Activated naive CD8-positive, alpha-beta T cell treated with anti-CD3 and anti-CD28 coated beads for 36 hours (primary cell): Measurements from ENCODE around the gene OGDH. TPM values are rescaled to one million over a fixed set of nuclear protein-coding genes. Genes with fewer than 3 reads are reported as not detected.

Experiments
- DNase-seq: peaks from one replicate; pipeline ENCODE4 v3.0.0; 2021
- H3K27ac Mint-ChIP-seq: one replicate; pipeline ENCODE4 v1.8.0; 2022; ENCODE audit warnings: mild to moderate bottlenecking, moderate library complexity, mixed read lengths
- H3K27me3 Mint-ChIP-seq: one replicate; pipeline ENCODE4 v1.8.0; 2022; ENCODE audit warnings: mild to moderate bottlenecking, mixed read lengths
- H3K36me3 Mint-ChIP-seq: one replicate; pipeline ENCODE4 v1.8.0; 2021; ENCODE audit warnings: mild to moderate bottlenecking, mixed read lengths
- H3K4me1 Mint-ChIP-seq: one replicate; pipeline ENCODE4 v1.8.0; 2021; ENCODE audit warnings: mixed read lengths
- H3K4me3 Mint-ChIP-seq: one replicate; pipeline ENCODE4 v1.8.0; 2022; ENCODE audit warnings: mild to moderate bottlenecking, moderate library complexity, mixed read lengths
- H3K9me3 Mint-ChIP-seq: one replicate; pipeline ENCODE4 v1.8.0; 2022; ENCODE audit warnings: mixed read lengths
- total RNA-seq, 2 experiments: library from RNA; stranded (reverse); gene quantifications; one replicate each; pipeline ENCODE4 v1.2.3, GENCODE V29; 2021

The OGDH gene
- total RNA-seq, 2 experiments from 2014 or later, result 75.8 to 77.9 TPM

DNA sequence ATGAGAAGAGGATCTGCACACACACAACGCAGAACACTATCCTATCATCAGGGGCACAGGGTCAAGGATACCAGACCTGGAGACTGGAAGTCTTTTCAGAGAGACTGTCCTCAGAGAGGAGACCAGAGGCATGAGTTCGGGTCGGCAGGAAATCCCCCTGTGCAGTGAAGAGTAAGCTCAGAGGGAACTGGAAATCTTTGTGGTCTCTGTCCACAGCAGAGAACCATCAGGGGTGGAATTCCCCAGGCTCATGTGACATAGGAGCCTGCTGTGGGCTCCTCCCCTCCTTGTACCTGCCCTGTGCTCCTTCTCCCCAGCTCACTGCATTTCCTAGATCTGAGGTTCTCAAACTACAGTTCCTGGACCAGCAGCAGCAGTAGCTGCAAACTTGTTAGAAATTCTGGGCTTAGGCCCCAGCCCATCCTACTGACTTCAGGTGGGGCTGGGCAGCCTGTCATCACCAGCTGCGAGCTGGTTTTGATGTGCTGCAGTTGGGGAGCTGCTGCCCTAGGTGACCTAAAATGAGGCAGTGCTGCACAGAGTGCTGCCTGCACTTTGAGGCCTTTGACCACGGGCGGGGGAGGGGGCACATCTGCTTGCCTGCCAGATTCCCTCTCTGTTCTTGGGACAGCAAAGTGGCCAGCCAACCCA, 144.6 kb downstream of the OGDH start:
- Mint-ChIP-seq H3K36me3 (peaks cover 24% of the 10 kb centered on the region), H3K9me3 (no peaks in the 10 kb centered on the region), H3K27me3 (no peaks in the 10 kb centered on the region), H3K4me1 (peaks cover 46% of the 10 kb centered on the region), H3K4me3 (peak overlapping the region; percentile 82), H3K27ac (peak overlapping the region; percentile 89)
- peak; percentile 68 for DNase-seq

DNA sequence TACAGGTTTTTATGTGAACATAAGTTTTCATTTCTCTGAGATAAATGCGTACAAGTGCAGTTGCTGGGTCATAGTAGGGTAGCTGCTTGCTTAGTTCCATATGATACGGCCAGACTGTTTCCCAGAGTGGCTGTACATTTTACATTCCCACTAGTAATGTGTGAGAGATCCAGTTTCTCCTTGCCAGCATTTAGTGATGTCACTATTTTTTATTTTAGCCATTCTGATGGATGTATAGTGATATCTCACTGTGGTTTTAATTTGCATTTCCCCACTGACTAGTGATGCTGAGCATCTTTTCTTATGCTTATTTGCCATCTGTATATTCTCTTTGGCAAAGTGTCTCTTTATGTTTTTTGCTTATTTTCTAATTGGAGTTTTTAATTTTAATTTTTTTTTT, 146.4 kb downstream of the OGDH start:
- H3K27me3 Mint-ChIP-seq, result no peaks in the 10 kb centered on the region
- H3K36me3 Mint-ChIP-seq, result peaks cover 25% of the 10 kb centered on the region
- peaks cover 41% of the 10 kb centered on the region for H3K4me1 Mint-ChIP-seq
- no peak overlapping the region for H3K4me3 Mint-ChIP-seq
- H3K9me3 Mint-ChIP-seq, result no peaks in the 10 kb centered on the region
- H3K27ac Mint-ChIP-seq, result no peak overlapping the region
- no peak for DNase-seq

GRCh38 chr7:44754802-44755697, 148.6 kb downstream of the OGDH start:
- no peak for DNase-seq
- Mint-ChIP-seq H3K27ac (no peak overlapping the region), H3K9me3 (no peaks in the 10 kb centered on the region), H3K36me3 (peaks cover 20% of the 10 kb centered on the region), H3K4me3 (no peak overlapping the region), H3K4me1 (peaks cover 32% of the 10 kb centered on the region), H3K27me3 (no peaks in the 10 kb centered on the region)

DNA sequence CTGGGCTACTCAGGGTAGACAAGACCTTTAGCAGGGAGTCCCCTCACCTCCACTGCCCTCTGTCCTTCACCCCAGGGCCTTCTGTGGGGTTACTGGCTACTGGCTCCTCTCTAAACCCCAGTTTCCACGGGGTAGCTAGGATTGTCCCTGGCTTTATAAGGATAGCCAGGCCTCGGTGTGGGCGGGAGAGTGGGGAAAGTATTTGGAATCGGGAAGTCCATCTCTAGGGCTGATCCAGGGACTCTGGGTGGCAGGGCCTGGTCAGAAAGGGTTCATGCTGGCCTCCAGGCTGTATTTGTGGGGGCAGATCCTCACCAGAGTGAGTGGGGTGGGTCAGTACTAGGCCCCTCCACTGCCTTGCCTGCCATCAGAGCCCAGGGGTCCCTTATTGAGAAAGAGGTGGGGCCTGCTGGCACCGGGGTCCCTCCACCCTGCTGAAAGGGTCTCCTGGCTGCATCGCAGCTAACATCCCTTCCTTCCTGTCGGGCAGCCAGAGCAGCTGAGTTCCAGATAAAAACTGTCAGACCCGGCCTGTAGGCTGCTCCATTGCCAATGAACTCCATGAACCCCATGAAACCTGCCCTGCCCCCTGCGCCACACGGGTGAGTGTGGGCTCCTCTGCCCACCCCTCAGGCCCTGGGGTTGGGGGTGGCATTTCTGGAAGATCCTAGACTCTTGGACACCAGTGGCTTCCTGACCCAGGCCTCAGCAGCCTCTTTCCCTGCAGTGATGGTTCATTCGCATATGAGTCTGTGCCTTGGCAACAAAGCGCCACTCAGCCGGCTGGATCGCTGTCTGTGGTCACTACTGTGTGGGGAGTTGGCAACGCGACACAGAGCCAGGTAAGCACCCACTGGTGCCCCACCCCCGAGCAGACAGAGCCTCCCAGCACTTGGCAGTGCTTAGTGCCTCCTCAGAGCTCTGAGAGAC, 149.5 kb downstream of the OGDH start:
- Mint-ChIP-seq H3K27me3 (no peaks in the 10 kb centered on the region), H3K27ac (no peak overlapping the region), H3K36me3 (peaks cover 15% of the 10 kb centered on the region), H3K9me3 (no peaks in the 10 kb centered on the region), H3K4me3 (no peak overlapping the region), H3K4me1 (peaks cover 24% of the 10 kb centered on the region)
- DNase-seq, result no peak

DNA sequence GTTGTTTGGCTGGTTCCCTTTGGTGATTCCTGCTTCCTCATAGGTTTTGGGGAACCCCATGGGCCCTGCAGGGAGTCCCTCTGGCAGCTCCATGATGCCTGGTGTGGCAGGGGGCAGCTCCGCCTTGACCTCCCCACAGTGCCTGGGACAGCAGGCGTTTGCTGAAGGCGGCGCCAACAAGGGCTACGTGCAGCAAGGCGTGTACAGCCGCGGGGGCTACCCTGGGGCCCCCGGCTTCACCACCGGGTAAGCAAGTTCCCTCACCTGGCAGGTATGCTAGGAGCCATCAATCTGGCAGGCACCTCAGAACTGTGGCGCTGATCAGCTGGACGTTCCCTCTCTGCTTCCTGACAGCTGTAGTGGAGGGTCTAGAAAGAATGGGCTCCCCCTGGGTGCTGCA, 150.5 kb downstream of the OGDH start:
- Mint-ChIP-seq H3K27ac (no peak overlapping the region), H3K27me3 (no peaks in the 10 kb centered on the region), H3K36me3 (peaks cover 12% of the 10 kb centered on the region), H3K4me3 (no peak overlapping the region), H3K9me3 (no peaks in the 10 kb centered on the region), H3K4me1 (peaks cover 19% of the 10 kb centered on the region)
- no peak for DNase-seq

GRCh38 chr7:44757311-44757710, 150.9 kb downstream of the OGDH start:
- no peak overlapping the region for H3K27ac Mint-ChIP-seq
- H3K9me3 Mint-ChIP-seq, result no peaks in the 10 kb centered on the region
- H3K4me1 Mint-ChIP-seq, result peaks cover 15% of the 10 kb centered on the region
- H3K36me3 Mint-ChIP-seq, result peaks cover 10% of the 10 kb centered on the region
- DNase-seq, result no peak
- H3K4me3 Mint-ChIP-seq, result no peak overlapping the region
- no peaks in the 10 kb centered on the region for H3K27me3 Mint-ChIP-seq

- H3K36me3 Mint-ChIP-seq, result peaks cover 6% of the 10 kb centered on the region
- no peak for DNase-seq
- H3K9me3 Mint-ChIP-seq, result no peaks in the 10 kb centered on the region
- no peak overlapping the region for H3K4me3 Mint-ChIP-seq
- H3K27me3 Mint-ChIP-seq, result no peaks in the 10 kb centered on the region
- H3K27ac Mint-ChIP-seq, result no peak overlapping the region
- peaks cover 11% of the 10 kb centered on the region for H3K4me1 Mint-ChIP-seq
These were observed 151.3 kb downstream of the OGDH start for GRCh38 chr7:44757739-44758138.

Other genes with a start within 250 kb of the OGDH start
- 10 to 100 TPM; 94.9 to 96.9 TPM for gene NUDCD3, start 116.0 kb upstream of the OGDH start, total RNA-seq
- not detected for gene NPC1L1, start 65.3 kb upstream of the OGDH start, total RNA-seq
- 100 to 1,000 TPM; 142 to 154 TPM for gene DDX56, start 32.7 kb upstream of the OGDH start, total RNA-seq
- gene TMED4, start 24.4 kb upstream of the OGDH start, total RNA-seq, result 10 to 100 TPM; 70.3 to 70.8 TPM
- gene ZMIZ2, start 142.2 kb downstream of the OGDH start, total RNA-seq, result 100 to 1,000 TPM; 116 to 122 TPM
- gene PPIA, start 190.1 kb downstream of the OGDH start, total RNA-seq, result 1,000 to 10,000 TPM; 3,010 to 3,071 TPM
- 100 to 1,000 TPM; 291 to 305 TPM for gene H2AZ2, start 241.5 kb downstream of the OGDH start, total RNA-seq